ENCODE results near the gene ANO1.
"Not testable (repeated sequence)": the region's sequence is repeated elsewhere in the genome, so short reads cannot be mapped to it uniquely, and the experiment has no call there.

The ANO1 gene

GRCh38 chr11:70193411-70194292, 115.5 kb downstream of the ANO1 start:
- no peak for DNase-seq

GRCh38 chr11:70194792-70195791, 117.0 kb downstream of the ANO1 start:
- DNase-seq: no peak

- DNase-seq: no peak
These were observed 122.2 kb downstream of the ANO1 start for GRCh38 chr11:70200212-70200844.

DNA sequence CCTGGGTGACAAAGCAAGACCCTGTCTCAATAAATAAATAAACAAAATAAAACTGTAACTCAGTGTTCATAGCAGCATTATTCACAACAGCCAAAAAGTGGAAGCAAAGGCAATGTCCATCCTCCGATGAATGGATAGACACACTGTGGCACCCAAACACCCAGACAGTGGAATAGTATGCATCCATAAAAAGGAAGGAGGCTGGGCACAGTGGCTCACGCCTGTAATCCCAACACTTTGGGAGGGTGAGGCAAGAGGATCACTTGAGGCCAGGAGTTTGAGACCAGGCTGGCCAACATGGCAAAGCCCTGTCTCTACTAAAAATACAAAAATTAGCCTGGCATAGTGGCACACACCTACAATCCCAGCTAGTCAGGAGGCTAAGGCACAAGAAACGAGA, 122.9 kb downstream of the ANO1 start:
- not testable (repeated sequence) for DNase-seq

DNA sequence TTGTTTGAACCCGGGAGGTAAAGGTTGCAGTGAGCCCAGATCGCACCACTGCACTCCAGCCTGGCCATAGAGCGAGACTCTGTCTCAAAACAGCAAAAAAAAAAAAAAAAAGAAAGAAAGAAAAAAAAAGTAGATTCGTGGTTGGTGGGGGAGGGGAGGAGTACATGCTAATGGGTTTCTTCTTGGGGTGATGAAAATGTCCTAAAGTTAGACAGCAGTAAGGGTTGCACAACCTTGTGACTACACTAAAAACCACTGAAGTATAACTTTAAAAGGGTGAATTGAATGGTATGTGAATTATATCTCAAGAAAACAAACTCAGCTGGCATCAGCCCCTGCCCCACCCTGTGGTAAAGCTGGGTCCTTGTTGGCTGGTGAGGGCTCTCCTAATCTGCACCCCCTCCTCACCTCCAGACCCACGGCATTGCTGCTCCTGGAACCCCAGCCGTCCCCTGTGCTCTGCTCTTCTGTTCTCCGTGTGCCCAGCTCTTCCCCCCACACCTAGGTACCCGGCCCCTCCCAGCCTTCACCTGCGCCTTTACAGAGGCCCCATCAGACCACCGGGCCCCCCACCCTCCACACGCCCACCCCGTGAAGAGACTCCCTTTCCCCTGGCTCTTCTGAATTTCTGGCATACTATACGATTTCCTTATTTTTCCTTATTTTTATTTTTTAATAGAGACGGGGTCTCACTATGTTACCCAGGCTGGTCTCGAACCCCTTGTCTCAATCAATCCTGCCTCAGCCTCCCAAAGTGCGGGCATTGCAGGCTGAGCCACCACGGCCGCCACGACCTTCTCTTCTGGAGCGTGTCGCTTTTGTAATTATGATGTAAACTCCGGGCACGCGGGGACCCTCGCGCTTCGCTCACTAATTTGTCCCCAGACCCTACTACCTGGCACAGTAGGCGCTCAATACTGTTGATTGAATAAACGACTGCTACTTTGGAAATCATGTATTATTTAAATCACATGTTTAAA, 124.1 kb downstream of the ANO1 start:
- DNase-seq: no peak

GRCh38 chr11:70202920-70203750, 125.0 kb downstream of the ANO1 start, which contains the start of gene FADD:
Gene FADD (plus strand): TSS chr11:70203296. CDS start chr11:70203460, 164 bp downstream.
- peak; percentile 94 for DNase-seq

DNA sequence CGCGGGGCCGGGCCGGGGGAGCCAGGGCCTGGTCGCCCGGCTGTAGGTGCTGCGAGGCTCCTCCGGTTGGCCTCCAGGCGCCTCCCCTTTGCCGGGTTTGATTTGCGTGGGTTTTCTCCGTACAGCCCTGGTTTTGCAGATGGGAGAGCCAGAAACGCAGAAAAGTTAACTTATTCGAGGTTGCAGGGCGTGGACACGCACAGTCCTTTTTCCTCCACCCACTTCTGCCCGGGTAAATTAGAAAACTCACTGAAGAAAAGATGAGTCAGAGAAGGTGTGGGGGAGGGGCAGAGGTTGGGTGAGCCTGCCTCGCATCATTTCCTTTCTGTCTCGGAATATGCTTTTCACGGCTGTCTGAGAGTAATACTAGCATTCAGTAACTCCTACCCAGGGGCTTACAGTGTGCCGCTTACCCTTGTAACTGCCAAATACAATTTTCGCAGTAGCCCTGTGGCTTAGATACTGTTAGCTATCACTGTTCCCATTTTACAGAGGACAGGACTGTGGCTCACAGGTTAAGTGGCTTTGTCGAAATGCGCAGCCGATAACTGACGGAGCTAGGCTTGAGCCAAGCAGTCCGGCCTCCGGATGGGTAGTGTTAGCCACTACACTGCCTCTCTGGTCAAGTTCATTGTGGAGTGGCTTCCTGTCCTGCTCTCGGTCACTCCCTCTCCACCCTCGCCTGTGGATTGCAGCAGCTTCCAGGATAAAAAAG, 125.8 kb downstream of the ANO1 start:
- peak; percentile 92 for DNase-seq

GRCh38 chr11:70204466-70204799, 126.3 kb downstream of the ANO1 start:
- peak; percentile 44 for DNase-seq

- DNase-seq: no peak
These were observed 127.1 kb downstream of the ANO1 start for GRCh38 chr11:70205049-70205725.

DNA sequence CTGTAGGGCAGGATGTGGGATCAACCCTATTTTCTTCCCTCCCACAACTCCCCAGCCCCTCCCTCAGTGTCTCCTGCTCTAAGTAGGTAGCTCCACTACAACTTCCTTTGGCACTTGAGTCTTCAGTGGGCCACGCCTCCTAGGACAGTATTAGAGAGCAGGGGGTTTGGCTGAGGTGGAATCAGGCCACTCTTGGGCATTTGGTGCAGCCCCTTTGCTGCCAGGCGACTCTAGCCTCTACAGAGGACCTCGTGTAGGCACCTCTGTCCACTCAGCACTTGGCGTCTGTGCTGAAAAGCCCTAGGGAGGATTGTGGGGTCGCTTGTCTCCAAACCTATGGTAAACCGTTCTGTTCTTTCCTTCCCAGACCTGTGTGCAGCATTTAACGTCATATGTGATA, 127.6 kb downstream of the ANO1 start:
- DNase-seq: peak; percentile 9

DNA sequence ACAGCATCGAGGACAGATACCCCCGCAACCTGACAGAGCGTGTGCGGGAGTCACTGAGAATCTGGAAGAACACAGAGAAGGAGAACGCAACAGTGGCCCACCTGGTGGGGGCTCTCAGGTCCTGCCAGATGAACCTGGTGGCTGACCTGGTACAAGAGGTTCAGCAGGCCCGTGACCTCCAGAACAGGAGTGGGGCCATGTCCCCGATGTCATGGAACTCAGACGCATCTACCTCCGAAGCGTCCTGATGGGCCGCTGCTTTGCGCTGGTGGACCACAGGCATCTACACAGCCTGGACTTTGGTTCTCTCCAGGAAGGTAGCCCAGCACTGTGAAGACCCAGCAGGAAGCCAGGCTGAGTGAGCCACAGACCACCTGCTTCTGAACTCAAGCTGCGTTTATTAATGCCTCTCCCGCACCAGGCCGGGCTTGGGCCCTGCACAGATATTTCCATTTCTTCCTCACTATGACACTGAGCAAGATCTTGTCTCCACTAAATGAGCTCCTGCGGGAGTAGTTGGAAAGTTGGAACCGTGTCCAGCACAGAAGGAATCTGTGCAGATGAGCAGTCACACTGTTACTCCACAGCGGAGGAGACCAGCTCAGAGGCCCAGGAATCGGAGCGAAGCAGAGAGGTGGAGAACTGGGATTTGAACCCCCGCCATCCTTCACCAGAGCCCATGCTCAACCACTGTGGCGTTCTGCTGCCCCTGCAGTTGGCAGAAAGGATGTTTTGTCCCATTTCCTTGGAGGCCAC, 128.3 kb downstream of the ANO1 start:
- no peak for DNase-seq

GRCh38 chr11:70206982-70207376, 128.9 kb downstream of the ANO1 start:
- no peak for DNase-seq

- no peak for DNase-seq
These were observed 129.5 kb downstream of the ANO1 start for GRCh38 chr11:70207531-70208131.

- DNase-seq: no peak
These were observed 131.3 kb downstream of the ANO1 start for GRCh38 chr11:70209391-70209912.

- DNase-seq: no peak
These were observed 132.0 kb downstream of the ANO1 start for GRCh38 chr11:70210051-70210501.

DNA sequence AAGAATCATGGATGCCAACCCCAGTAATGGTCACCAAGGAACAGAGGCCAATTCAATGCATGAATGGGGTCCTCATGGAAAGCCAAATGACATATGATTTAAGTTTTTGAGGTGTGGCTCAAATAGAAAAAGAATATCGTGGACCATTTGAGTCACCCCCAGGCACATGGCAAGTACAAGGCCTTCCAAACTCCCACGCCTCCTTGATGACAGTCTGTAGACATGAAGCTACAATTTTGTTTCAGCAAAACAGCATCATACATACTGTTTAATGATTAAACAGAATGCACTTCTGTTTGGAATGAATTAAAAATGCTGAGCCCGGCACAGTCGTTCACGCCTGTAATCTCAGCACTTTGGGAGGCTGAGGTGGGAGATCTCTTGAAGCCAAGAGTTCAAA, 132.4 kb downstream of the ANO1 start:
- no peak for DNase-seq

DNA sequence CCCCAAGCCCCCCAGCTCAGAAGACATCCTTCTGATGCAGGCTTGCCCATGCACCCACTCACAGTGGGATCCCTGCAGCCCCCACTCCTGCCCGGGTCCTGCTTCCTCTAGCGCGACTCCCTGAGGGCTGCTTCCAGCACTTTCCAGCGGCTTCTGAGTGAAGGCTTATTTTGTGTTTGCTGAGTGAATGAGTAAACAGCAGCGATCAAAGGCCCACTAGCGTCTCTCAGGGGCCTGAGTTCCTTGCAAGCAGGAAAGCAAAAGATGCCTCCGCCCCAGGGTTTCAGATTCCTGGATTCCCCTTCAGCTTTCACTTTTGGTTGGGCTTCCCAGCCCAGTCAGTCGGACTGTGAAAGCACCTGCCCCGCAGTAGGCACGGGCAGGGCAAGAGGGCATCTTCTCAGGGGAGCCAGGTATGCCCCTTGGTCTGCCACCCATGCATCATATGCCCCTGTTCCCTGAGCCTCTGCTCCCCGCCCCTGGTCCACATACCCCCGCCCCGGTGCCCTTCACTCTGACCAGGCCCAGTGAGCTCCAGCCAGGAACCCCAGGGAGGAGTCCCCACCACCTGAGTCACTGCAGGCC, 134.2 kb downstream of the ANO1 start:
- no peak for DNase-seq

GRCh38 chr11:70217388-70217787, 139.3 kb downstream of the ANO1 start:
- DNase-seq: not testable (repeated sequence)
